ENCODE data around the gene PTPRN2. TPM values are rescaled to one million over a fixed set of nuclear protein-coding genes. Genes with fewer than 3 reads are reported as not detected.

The PTPRN2 gene
- total and polyA plus RNA-seq, 2 donors (not counting 3 experiments of a cell fraction or from before 2014, with no cell fraction given) = 0.62 to 0.88 TPM

- POLR2A ChIA-PET = no interaction called here
Measured at GRCh38 chr7:157515342-157516041, 1072.1 kb downstream of the PTPRN2 start.

GRCh38 chr7:157514746-157515145, 1072.9 kb downstream of the PTPRN2 start:
- intact Hi-C loops (cut with micrococcal nuclease) = no loop called here
- Histone ChIP-seq H3K36me3 (ENCODE audit: control insufficient read depth in 2 of 2, extremely low read depth in 1 of 2, insufficient read depth in 2 of 2, low read length in 2 of 2) (no peaks in the 10 kb centered on the region), H4K20me1 (replicated peaks; ENCODE audit: control insufficient read depth, extremely low read depth, insufficient read depth, low read length) (no peaks in the 10 kb centered on the region), H3K79me2 (ENCODE audit: control insufficient read depth, insufficient read depth, low read length) (no peaks in the 10 kb centered on the region), H3K4me2 (ENCODE audit: insufficient read depth, low read length) (no peak overlapping the region), H3K9ac (replicated peaks; ENCODE audit: extremely low read depth, insufficient read depth, low read length) (no peak overlapping the region), H3K4me1 (ENCODE audit: control insufficient read depth, extremely low read depth, insufficient read depth, low read length) (no peaks in the 10 kb centered on the region), H3K4me3 (replicated peaks in 1 of 3; ENCODE audit: insufficient read depth in 1 of 3, low read depth in 1 of 3, low read length in 3 of 3) (no peak overlapping the region), H3K9me1 (replicated peaks; ENCODE audit: control insufficient read depth, extremely low read depth, insufficient read depth, low read length) (no peaks in the 10 kb centered on the region), H3K27me3 (ENCODE audit: control insufficient read depth in 2 of 2, insufficient read depth in 2 of 2, low read length in 2 of 2) (no peaks in the 10 kb centered on the region), H3K27ac (ENCODE audit: insufficient read depth, low read depth, low read length) (no peak overlapping the region), H3K9me3 (replicated peaks; ENCODE audit: control insufficient read depth, insufficient read depth, low read length) (no peaks in the 10 kb centered on the region), H2AFZ (ENCODE audit: low read depth, low read length) (no peak overlapping the region)
- no TSS peak for BruUV-seq (replicated peaks)
- CTCF ChIA-PET = no interaction called here
- dilution Hi-C loops (cut with MboI; ENCODE audit: extremely low pct_ligation_motif_present, low sequenced_read_pairs) = no loop called here
- TF ChIP-seq CTCF (IDR thresholded peaks at IDR 0.05; ENCODE audit: extremely low read depth in 1 of 2, insufficient read depth in 1 of 2, low read depth in 1 of 2, low read length in 2 of 2) (no peak), MYC (IDR thresholded peaks at IDR 0.05; ENCODE audit: low read depth, low read length) (no peak), FOS (IDR thresholded peaks at IDR 0.05; ENCODE audit: borderline replicate concordance, insufficient read depth, low read length) (no peak), POLR2A (IDR thresholded peaks at IDR 0.05; ENCODE audit: low read depth, low read length) (no peak), MAX (IDR thresholded peaks at IDR 0.05; ENCODE audit: insufficient read depth, insufficient read length) (no peak), EZH2 (IDR thresholded peaks at IDR 0.05; ENCODE audit: borderline replicate concordance, low read depth, low read length, severe bottlenecking) (no peak), GATA2 (IDR thresholded peaks at IDR 0.05; ENCODE audit: insufficient read depth, insufficient read length, low read depth, low read length) (no peak), JUN (IDR thresholded peaks at IDR 0.05; ENCODE audit: borderline replicate concordance, insufficient read depth, insufficient read length, low read depth) (no peak), POLR2AphosphoS5 (IDR thresholded peaks at IDR 0.05; ENCODE audit: insufficient read depth, low read depth, low read length) (no peak)
- no peak for DNase-seq (ENCODE audit: low read depth, low spot score)
- no peak for FAIRE-seq
- POLR2A ChIA-PET = no interaction called here

More at GRCh38 chr7:157515342-157516041, 1072.1 kb downstream of the PTPRN2 start:
- no peaks in the 10 kb centered on the region for H3K79me2 ChIP-seq (ENCODE audit: control insufficient read depth, insufficient read depth, low read length)
- H2AFZ ChIP-seq (ENCODE audit: low read depth, low read length) = no peak overlapping the region
- no peak overlapping the region for H3K27ac ChIP-seq (ENCODE audit: insufficient read depth, low read depth, low read length)
- dilution Hi-C loops (cut with MboI; ENCODE audit: extremely low pct_ligation_motif_present, low sequenced_read_pairs) (no loop called here), intact Hi-C loops (cut with micrococcal nuclease) (no loop called here)
- H3K9me1 ChIP-seq (replicated peaks; ENCODE audit: control insufficient read depth, extremely low read depth, insufficient read depth, low read length) = no peaks in the 10 kb centered on the region
- no peaks in the 10 kb centered on the region for H3K27me3 ChIP-seq (ENCODE audit: control insufficient read depth in 2 of 2, insufficient read depth in 2 of 2, low read length in 2 of 2)
- TF ChIP-seq JUN (IDR thresholded peaks at IDR 0.05; ENCODE audit: borderline replicate concordance, insufficient read depth, insufficient read length, low read depth) (no peak), EZH2 (IDR thresholded peaks at IDR 0.05; ENCODE audit: borderline replicate concordance, low read depth, low read length, severe bottlenecking) (no peak)
- BruUV-seq (replicated peaks) = no TSS peak
- no peak overlapping the region for H3K4me3 ChIP-seq (replicated peaks in 1 of 3; ENCODE audit: insufficient read depth in 1 of 3, low read depth in 1 of 3, low read length in 3 of 3)
- no peak overlapping the region for H3K9ac ChIP-seq (replicated peaks; ENCODE audit: extremely low read depth, insufficient read depth, low read length)
- no peaks in the 10 kb centered on the region for H3K36me3 ChIP-seq (ENCODE audit: control insufficient read depth in 2 of 2, extremely low read depth in 1 of 2, insufficient read depth in 2 of 2, low read length in 2 of 2)
- H3K9me3 ChIP-seq (replicated peaks; ENCODE audit: control insufficient read depth, insufficient read depth, low read length) = no peaks in the 10 kb centered on the region
- DNase-seq (ENCODE audit: low read depth, low spot score) = no peak
- no peak for FAIRE-seq
- no peak overlapping the region for H3K4me2 ChIP-seq (ENCODE audit: insufficient read depth, low read length)
- no peaks in the 10 kb centered on the region for H4K20me1 ChIP-seq (replicated peaks; ENCODE audit: control insufficient read depth, extremely low read depth, insufficient read depth, low read length)
- H3K4me1 ChIP-seq (ENCODE audit: control insufficient read depth, extremely low read depth, insufficient read depth, low read length) = no peaks in the 10 kb centered on the region
- CTCF ChIA-PET = no interaction called here

Data from endothelial cell of umbilical vein (primary cell).